NB4 (cell line): Measurements from ENCODE around the gene HOXB2.

Experiments
- DNase-seq: peaks from one replicate; pipeline ENCODE4 v3.0.0; 2010; ENCODE audit warnings: low read depth
- H3K4me3 ChIP-seq: one replicate; pipeline ENCODE4 v1.5.1; 2011; ENCODE audit warnings: mild to moderate bottlenecking, low read depth, low read length, moderate library complexity
- CTCF ChIP-seq: IDR thresholded peaks from one replicate; pipeline ENCODE4 v1.5.1; 2012; ENCODE audit warnings: low read depth, low read length
- MAX ChIP-seq: IDR thresholded peaks from 2 replicates; pipeline ENCODE4 v1.6.1; 2011; ENCODE audit warnings: low read depth, low read length
- MYC ChIP-seq: IDR thresholded peaks from 2 replicates; pipeline ENCODE4 v1.6.1; 2011; ENCODE audit warnings: low read depth, low read length
- POLR2A ChIP-seq: IDR thresholded peaks from 2 replicates; pipeline ENCODE4 v1.6.1; 2011; ENCODE audit warnings: mild to moderate bottlenecking; ENCODE audit not compliant: insufficient read length; ENCODE audit errors: extremely low read depth

Gene HOXB2

GRCh38 chr17:48571024-48571818 is 26.3 kb upstream of the HOXB2 start:
- no peak overlapping the region for H3K4me3 ChIP-seq
- TF ChIP-seq POLR2A (no peak), MAX (no peak), MYC (no peak), CTCF (no peak)
- DNase-seq, result no peak

- no peak for TF ChIP-seq MAX
- no peak for TF ChIP-seq POLR2A
- TF ChIP-seq CTCF, result no peak
- no peak overlapping the region for H3K4me3 ChIP-seq
- DNase-seq, result no peak
Observed at GRCh38 chr17:48570325-48571023, 25.6 kb upstream of the HOXB2 start.

GRCh38 chr17:48569674-48570324 is 24.9 kb upstream of the HOXB2 start:
- no peak for DNase-seq
- no peak overlapping the region for H3K4me3 ChIP-seq
- TF ChIP-seq MAX, result no peak
- no peak for TF ChIP-seq POLR2A

GRCh38 chr17:48569240-48569582 is 24.3 kb upstream of the HOXB2 start:
- no peak overlapping the region for H3K4me3 ChIP-seq
- DNase-seq, result no peak
- TF ChIP-seq MAX (no peak), POLR2A (no peak), MYC (no peak)

- no peak for DNase-seq
- TF ChIP-seq MAX (no peak), MYC (no peak), CTCF (no peak), POLR2A (no peak)
- H3K4me3 ChIP-seq, result no peak overlapping the region
Observed at GRCh38 chr17:48568499-48569239, 23.8 kb upstream of the HOXB2 start.

- no peak for DNase-seq
- no peak overlapping the region for H3K4me3 ChIP-seq
- TF ChIP-seq MYC, result no peak
- TF ChIP-seq CTCF, result no peak
- TF ChIP-seq MAX, result no peak
- no peak for TF ChIP-seq POLR2A
Observed at GRCh38 chr17:48567646-48568354, 22.9 kb upstream of the HOXB2 start.
